K562 (cell line): ENCODE results near the gene SULT1B1. TPM values are rescaled to one million over a fixed set of nuclear protein-coding genes. Genes with fewer than 3 reads are reported as not detected.

ENCODE experiments used
- BCLAF1 ChIP-seq, 2 experiments: fragments of 450-650 bp in 1 of 2; IDR thresholded peaks; 2 replicates each; pipeline ENCODE4 v1.6.1; 2011 to 2017; ENCODE audit warnings: low read depth in 2 of 2, antibody characterized with exemption in 1 of 2, borderline replicate concordance in 1 of 2, low read length in 1 of 2, mild to moderate bottlenecking in 1 of 2, mixed read lengths in 1 of 2; ENCODE audit not compliant: control insufficient read depth in 1 of 2
- CHD1 ChIP-seq: fragments of 200-600 bp; sonication (generic); IDR thresholded peaks from one replicate; pipeline ENCODE4 v1.6.1; 2012; ENCODE audit warnings: mild to moderate bottlenecking, moderate library complexity, low read length, inconsistent platforms
- CXXC5 ChIP-seq: fragments of 250-450 bp; sonication (Bioruptor Pico); IDR thresholded peaks from 2 replicates; pipeline ENCODE4 v1.8.0; 2022; ENCODE audit warnings: inconsistent platforms, mild to moderate bottlenecking, moderate library complexity
- ELF2 ChIP-seq: fragments of 250-450 bp; sonication (Bioruptor Pico); IDR thresholded peaks from 2 replicates; pipeline ENCODE4 v1.5.0; 2021; ENCODE audit warnings: mild to moderate bottlenecking
- PML ChIP-seq: IDR thresholded peaks from 2 replicates; pipeline ENCODE4 v1.6.1; 2012; ENCODE audit warnings: low read length, inconsistent platforms
- SETDB1 ChIP-seq: IDR thresholded peaks from one replicate; pipeline ENCODE4 v1.6.1; 2012; ENCODE audit warnings: low read length, control low read depth, inconsistent platforms
- SMAD1 ChIP-seq: fragments of 150-350 bp; IDR thresholded peaks from 2 replicates; pipeline ENCODE4 v1.6.1; 2014; ENCODE audit warnings: low read length, low read depth; ENCODE audit not compliant: partially characterized antibody
- SRSF3 ChIP-seq: fragments of 200-400 bp; formaldehyde crosslinking; IDR thresholded peaks from 2 replicates; pipeline ENCODE4 v1.6.1; 2016; ENCODE audit warnings: mild to moderate bottlenecking, low read length, moderate library complexity; ENCODE audit not compliant: insufficient read depth
- polyA plus RNA-seq, 8 experiments: library from polyadenylated mRNA; depleted of rRNA in 4 of 8; stranded (reverse) in 5 of 8; unstranded in 3 of 8; fragments of >200 nt; fragmentation: Nextera tagmentation in 2 of 8; fragmentation: Illumina TruSeq in 1 of 8; extraction: Ambion mirVana in 2 of 8; extraction: Trizol in 1 of 8; gene quantifications; 2 replicates each; pipeline versions ENCODE4 v1.2.1 to v1.2.3, GENCODE V29; 2011 to 2014; ENCODE audit warnings: inconsistent platforms in 1 of 8, missing spikeins in 1 of 8
- total RNA-seq, 7 experiments: library from RNA; depleted of rRNA in 6 of 7; stranded (reverse); fragments of >200 nt in 6 of 7; fragmentation: Illumina TruSeq in 2 of 7; extraction: Trizol in 2 of 7; gene quantifications; 2 replicates each; pipeline versions ENCODE4 v1.2.1 to v1.2.3, GENCODE V29; 2011 to 2021; ENCODE audit warnings: low replicate concordance in 1 of 7
- TF ChIP-seq, protein P1 (sequence below), 2 experiments: fragments of 450-650 bp in 1 of 2; sonication (generic) in 1 of 2; formaldehyde crosslinking in 1 of 2; IDR thresholded peaks in 1 of 2; conservative IDR thresholded peaks in 1 of 2; 2 replicates each; pipeline versions ENCODE4 v1.6.1 to v1.8.1; 2016 to 2023; ENCODE audit warnings: mild to moderate bottlenecking in 2 of 2, moderate library complexity in 2 of 2, inconsistent platforms in 1 of 2, missing genetic modification reagents in 1 of 2

SULT1B1 gene
- total and polyA plus RNA-seq, 9 of the 15 experiments (the other 6 are each of a cell fraction or from before 2014, with no cell fraction given) = under 0.01 TPM; not detected in 8

- no peak for TF ChIP-seq BCLAF1 (IDR thresholded peaks at IDR 0.05; ENCODE audit: borderline replicate concordance in 1 of 2, control insufficient read depth in 1 of 2, low read depth in 2 of 2, low read length in 1 of 2)
- TF ChIP-seq, protein P1, sequence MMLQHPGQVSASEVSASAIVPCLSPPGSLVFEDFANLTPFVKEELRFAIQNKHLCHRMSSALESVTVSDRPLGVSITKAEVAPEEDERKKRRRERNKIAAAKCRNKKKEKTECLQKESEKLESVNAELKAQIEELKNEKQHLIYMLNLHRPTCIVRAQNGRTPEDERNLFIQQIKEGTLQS (IDR thresholded peaks at IDR 0.05) = no peak
- TF ChIP-seq, protein P1 (CRISPR knock-in tag; conservative IDR thresholded peaks at IDR 0.05) = no peak
- TF ChIP-seq SETDB1 = no peak
- no peak for TF ChIP-seq CXXC5 (CRISPR knock-in tag)
- TF ChIP-seq CHD1 = no peak
- TF ChIP-seq PML = no peak
- no peak for TF ChIP-seq ELF2 (CRISPR knock-in tag)
- no peak for TF ChIP-seq SRSF3
- TF ChIP-seq SMAD1 = no peak
- TF ChIP-seq, all 486 proteins: peak for 0
These were observed 29.2 kb downstream of the SULT1B1 start (continued) for GRCh38 chr4:69731241-69731640.
